Measurements from ENCODE around the gene SF3B4. TPM values are rescaled to one million over a fixed set of nuclear protein-coding genes. Genes with fewer than 3 reads are reported as not detected.
A peak's percentile ranks its signal among the peaks of the same experiment; 100 is the strongest.
"Not testable (repeated sequence)": the region's sequence is repeated elsewhere in the genome, so short reads cannot be mapped to it uniquely, and the experiment has no call there.

Gene SF3B4
- total RNA-seq, 2 donors from 2014 or later, result 15.0 to 22.1 TPM

DNA sequence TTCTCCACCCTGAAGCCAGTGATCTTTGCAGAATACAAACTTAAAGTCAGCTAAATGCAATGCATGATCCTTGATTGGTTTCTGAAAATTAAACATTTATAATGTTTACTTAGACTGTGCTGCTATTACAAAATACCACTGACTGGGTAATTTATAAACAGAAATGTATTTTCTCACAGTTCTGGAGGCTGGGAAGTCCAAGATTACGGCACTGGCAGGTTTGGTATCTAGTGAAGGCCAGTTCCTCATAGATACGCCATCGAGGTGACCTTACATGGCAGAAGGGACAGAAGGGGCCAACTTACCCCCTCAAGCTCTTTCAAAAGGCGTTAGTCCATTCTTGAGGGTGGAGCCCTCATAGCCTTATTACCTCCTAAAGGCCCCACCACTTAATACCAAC lies 31.0 kb downstream of the SF3B4 start:
- H3K27me3 ChIP-seq (replicated peaks; ENCODE audit: insufficient read depth), result no peaks in the 10 kb centered on the region
- no peaks in the 10 kb centered on the region for H3K4me1 ChIP-seq (replicated peaks)
- no peaks in the 10 kb centered on the region for H3K36me3 ChIP-seq
- DNase-seq (ENCODE audit: low spot score), result no peak
- no peak overlapping the region for H3K4me3 ChIP-seq
- TF ChIP-seq, protein P1, sequence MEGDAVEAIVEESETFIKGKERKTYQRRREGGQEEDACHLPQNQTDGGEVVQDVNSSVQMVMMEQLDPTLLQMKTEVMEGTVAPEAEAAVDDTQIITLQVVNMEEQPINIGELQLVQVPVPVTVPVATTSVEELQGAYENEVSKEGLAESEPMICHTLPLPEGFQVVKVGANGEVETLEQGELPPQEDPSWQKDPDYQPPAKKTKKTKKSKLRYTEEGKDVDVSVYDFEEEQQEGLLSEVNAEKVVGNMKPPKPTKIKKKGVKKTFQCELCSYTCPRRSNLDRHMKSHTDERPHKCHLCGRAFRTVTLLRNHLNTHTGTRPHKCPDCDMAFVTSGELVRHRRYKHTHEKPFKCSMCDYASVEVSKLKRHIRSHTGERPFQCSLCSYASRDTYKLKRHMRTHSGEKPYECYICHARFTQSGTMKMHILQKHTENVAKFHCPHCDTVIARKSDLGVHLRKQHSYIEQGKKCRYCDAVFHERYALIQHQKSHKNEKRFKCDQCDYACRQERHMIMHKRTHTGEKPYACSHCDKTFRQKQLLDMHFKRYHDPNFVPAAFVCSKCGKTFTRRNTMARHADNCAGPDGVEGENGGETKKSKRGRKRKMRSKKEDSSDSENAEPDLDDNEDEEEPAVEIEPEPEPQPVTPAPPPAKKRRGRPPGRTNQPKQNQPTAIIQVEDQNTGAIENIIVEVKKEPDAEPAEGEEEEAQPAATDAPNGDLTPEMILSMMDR (IDR thresholded peaks at IDR 0.05), result no peak
- TF ChIP-seq POLR2AphosphoS5 (IDR thresholded peaks at IDR 0.05), result no peak
- TF ChIP-seq POLR2A (IDR thresholded peaks at IDR 0.05), result no peak
- intact Hi-C loops (cut with DNase I), result no loop called here
- no peaks in the 10 kb centered on the region for H3K9me3 ChIP-seq
- WGBS, result 97% methylated on average over 4 of the region's 4 CpGs
- no peak overlapping the region for H3K27ac ChIP-seq

DNA sequence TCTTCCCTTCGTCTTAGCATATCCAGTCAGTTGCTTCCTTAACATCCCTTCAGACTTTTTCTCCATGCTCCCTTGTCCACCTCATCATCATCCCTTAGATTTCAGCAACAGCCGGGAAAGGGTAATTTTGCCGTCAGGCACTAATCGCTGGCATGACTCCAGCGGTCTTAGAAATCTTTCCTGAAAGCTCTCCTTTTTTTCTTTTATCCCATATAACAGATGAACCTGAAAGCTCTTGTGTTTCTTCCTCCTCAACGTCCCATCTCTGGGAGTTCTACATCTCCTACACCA lies 38.7 kb downstream of the SF3B4 start:
- Histone ChIP-seq H3K27me3 (replicated peaks; ENCODE audit: insufficient read depth) (no peaks in the 10 kb centered on the region), H3K9me3 (no peaks in the 10 kb centered on the region), H3K4me3 (peak overlapping the region; percentile 42 to 81), H3K27ac (peak overlapping the region; percentile 99), H3K4me1 (replicated peaks) (no peaks in the 10 kb centered on the region), H3K36me3 (no peaks in the 10 kb centered on the region)
- DNase-seq (ENCODE audit: low spot score), result peak; percentile 38
- 6% methylated on average over 6 of the region's 6 CpGs for whole genome bisulfite sequencing
- intact Hi-C loops (cut with DNase I), result no loop called here
- TF ChIP-seq POLR2AphosphoS5 (IDR thresholded peaks at IDR 0.05) (no peak), POLR2A (IDR thresholded peaks at IDR 0.05) (no peak)
- TF ChIP-seq, protein P1 (IDR thresholded peaks at IDR 0.05), result no peak

DNA sequence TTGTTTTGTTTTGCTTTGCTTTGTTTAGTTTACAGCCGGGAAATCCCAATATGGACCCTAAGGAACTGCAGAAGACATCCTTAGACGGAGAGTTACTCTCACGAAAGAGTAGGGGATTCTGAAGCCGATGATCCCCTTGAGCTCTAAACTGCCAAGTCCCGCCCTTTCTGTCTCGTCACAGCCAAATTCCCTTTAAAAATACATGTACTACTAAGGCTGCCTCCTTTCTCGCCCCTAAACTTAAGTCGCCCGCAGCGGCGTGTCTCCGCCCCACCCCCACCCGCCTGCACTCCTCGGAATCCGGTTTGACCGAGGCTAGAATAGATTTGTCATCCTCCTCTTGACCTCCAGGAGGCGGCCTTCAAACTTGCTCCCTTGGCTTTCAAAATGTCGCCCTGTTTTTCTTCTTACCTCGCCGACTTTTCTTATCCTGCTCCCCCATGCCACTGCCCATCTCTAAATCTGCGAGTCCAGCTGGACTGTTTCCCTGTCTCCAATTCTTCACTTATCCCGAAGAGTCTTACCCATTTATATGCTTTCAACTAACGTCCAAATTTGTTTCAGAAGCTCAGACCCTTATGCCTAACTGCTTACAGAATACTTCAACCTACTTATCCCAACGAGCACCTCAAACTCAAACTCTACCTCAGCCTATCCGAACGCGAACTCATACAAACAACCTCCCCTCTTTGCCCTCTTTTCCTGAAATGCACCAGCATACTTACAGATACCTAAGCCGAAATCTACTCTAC lies 39.2 kb downstream of the SF3B4 start:
- peak; percentile 84 for DNase-seq (ENCODE audit: low spot score)
- Histone ChIP-seq H3K9me3 (no peaks in the 10 kb centered on the region), H3K27me3 (replicated peaks; ENCODE audit: insufficient read depth) (no peaks in the 10 kb centered on the region), H3K36me3 (no peaks in the 10 kb centered on the region), H3K4me3 (peak overlapping the region; percentile 42 to 81), H3K4me1 (replicated peaks) (no peaks in the 10 kb centered on the region), H3K27ac (peak overlapping the region; percentile 99)
- TF ChIP-seq POLR2AphosphoS5 (IDR thresholded peaks at IDR 0.05) (no peak), POLR2A (IDR thresholded peaks at IDR 0.05) (peak; percentile 75)
- TF ChIP-seq, protein P1 (IDR thresholded peaks at IDR 0.05), result peak; percentile 32 to 74 (median 64)
- under 1% methylated on average over 28 of the region's 28 CpGs for WGBS
- intact Hi-C loops (cut with DNase I), result no loop called here

DNA sequence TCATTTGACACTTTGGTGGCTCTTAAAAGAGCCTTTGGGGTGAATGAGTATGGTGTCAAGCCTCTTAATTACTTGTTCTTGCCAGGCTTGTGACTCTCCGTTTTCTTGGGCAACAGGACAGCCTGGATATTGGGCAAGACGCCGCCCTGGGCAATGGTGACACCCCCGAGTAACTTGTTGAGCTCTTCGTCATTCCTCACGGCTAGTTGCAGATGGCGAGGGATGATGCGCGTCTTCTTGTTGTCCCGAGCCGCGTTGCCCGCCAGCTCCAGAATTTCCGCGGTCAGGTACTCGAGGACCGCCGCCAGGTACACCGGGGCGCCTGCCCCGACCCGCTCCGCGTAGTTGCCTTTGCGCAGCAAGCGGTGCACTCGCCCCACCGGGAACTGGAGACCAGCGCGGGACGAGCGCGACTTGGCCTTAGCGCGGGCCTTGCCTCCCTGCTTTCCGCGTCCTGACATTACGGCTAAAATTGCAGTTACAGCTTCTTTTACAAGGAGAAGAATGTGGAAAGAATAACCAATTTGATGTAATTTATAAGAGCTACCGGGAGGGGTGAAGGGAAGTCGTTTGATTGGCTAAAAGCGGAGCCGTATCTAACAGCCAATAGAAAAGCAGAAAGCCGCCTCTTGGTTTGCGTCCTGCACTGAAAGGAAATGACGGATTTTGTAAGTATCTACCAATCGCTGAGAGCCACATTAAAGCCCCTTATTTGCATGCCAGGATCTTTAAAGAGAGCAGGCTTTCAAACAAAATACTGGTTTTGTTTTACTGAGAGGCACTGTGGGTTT lies 40.0 kb downstream of the SF3B4 start:
- Histone ChIP-seq H3K36me3 (no peaks in the 10 kb centered on the region), H3K27me3 (replicated peaks; ENCODE audit: insufficient read depth) (no peaks in the 10 kb centered on the region), H3K9me3 (no peaks in the 10 kb centered on the region), H3K4me3 (peak overlapping the region; percentile 72 to 81), H3K27ac (peak overlapping the region; percentile 99), H3K4me1 (replicated peaks) (no peaks in the 10 kb centered on the region)
- intact Hi-C loops (cut with DNase I), result no loop called here
- DNase-seq (ENCODE audit: low spot score), result peak; percentile 96
- peak; percentile 95 for TF ChIP-seq POLR2AphosphoS5 (IDR thresholded peaks at IDR 0.05)
- TF ChIP-seq, protein P1 (IDR thresholded peaks at IDR 0.05), result peak in 2 of 4 experiments; percentile 7 to 55
- TF ChIP-seq POLR2A (IDR thresholded peaks at IDR 0.05), result peak; percentile 72
- WGBS, result under 1% methylated on average over 46 of the region's 46 CpGs

DNA sequence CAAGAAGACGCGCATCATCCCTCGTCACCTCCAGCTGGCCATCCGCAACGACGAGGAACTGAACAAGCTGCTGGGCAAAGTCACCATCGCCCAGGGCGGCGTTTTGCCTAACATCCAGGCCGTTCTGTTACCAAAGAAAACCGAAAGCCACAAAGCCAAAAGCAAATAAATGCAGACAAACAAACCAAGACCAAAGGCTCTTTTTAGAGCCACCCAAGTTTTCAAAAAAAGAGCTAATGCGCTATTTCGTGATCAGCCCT lies 40.5 kb downstream of the SF3B4 start:
- WGBS, result under 1% methylated on average over 13 of the region's 13 CpGs
- H3K4me3 ChIP-seq, result peak overlapping the region; percentile 72 to 81
- intact Hi-C loops (cut with DNase I); H3K27me3 ChIP-seq (replicated peaks; ENCODE audit: insufficient read depth); H3K4me1 ChIP-seq (replicated peaks); H3K9me3 ChIP-seq; H3K36me3 ChIP-seq; DNase-seq (ENCODE audit: low spot score): not testable (repeated sequence)
- H3K27ac ChIP-seq, result peak overlapping the region; percentile 99
